C4-2B (cell line): ENCODE data around the gene CIB4.

Source experiments
- CTCF ChIP-seq: fragments of 450-650 bp; conservative IDR thresholded peaks from 2 replicates; pipeline ENCODE4 v1.5.1; 2017; ENCODE audit warnings: mild to moderate bottlenecking
- ZFX ChIP-seq: fragments of 450-650 bp; IDR thresholded peaks from 2 replicates; pipeline ENCODE4 v1.6.1; 2017

- TF ChIP-seq CTCF, result no peak
- no peak for TF ChIP-seq ZFX
Observed at GRCh38 chr2:26576565-26577441, 64.4 kb downstream of the CIB4 start.
